ENCODE results near the gene MAMSTR.
A peak's percentile ranks its signal among the peaks of the same experiment; 100 is the strongest.
"Not testable (repeated sequence)": the region's sequence is repeated elsewhere in the genome, so short reads cannot be mapped to it uniquely, and the experiment has no call there.

MAMSTR gene

GRCh38 chr19:48718711-48719231, 754 bp downstream of the MAMSTR start:
- DNase-seq (ENCODE audit: low read depth) = no peak

- not testable (repeated sequence) for DNase-seq (ENCODE audit: low read depth)
These were observed 1.4 kb downstream of the MAMSTR start for GRCh38 chr19:48718106-48718505.

- DNase-seq (ENCODE audit: low read depth) = no peak
These were observed 2.8 kb downstream of the MAMSTR start for GRCh38 chr19:48716562-48717291.

GRCh38 chr19:48715681-48716171, 3.8 kb downstream of the MAMSTR start:
- no peak for DNase-seq (ENCODE audit: low read depth)

GRCh38 chr19:48714759-48715675, 4.5 kb downstream of the MAMSTR start:
- DNase-seq (ENCODE audit: low read depth) = no peak

GRCh38 chr19:48713864-48714755, 5.4 kb downstream of the MAMSTR start:
- DNase-seq (ENCODE audit: low read depth) = peak; percentile 85

GRCh38 chr19:48713041-48713863, 6.3 kb downstream of the MAMSTR start:
- no peak for DNase-seq (ENCODE audit: low read depth)

- no peak for DNase-seq (ENCODE audit: low read depth)
These were observed 8.3 kb downstream of the MAMSTR start for GRCh38 chr19:48711106-48711662.

- no peak for DNase-seq (ENCODE audit: low read depth)
These were observed 11.1 kb downstream of the MAMSTR start for GRCh38 chr19:48708471-48708870.

GRCh38 chr19:48705431-48705830, 14.1 kb downstream of the MAMSTR start:
- DNase-seq (ENCODE audit: low read depth) = no peak

GRCh38 chr19:48703316-48703715, 16.2 kb downstream of the MAMSTR start:
- DNase-seq (ENCODE audit: low read depth) = no peak

GRCh38 chr19:48702701-48703100, 16.8 kb downstream of the MAMSTR start:
- DNase-seq (ENCODE audit: low read depth) = no peak

GRCh38 chr19:48698046-48698445, 21.5 kb downstream of the MAMSTR start:
- DNase-seq (ENCODE audit: low read depth) = no peak

GRCh38 chr19:48696353-48697010, 23.0 kb downstream of the MAMSTR start:
- no peak for DNase-seq (ENCODE audit: low read depth)

- DNase-seq (ENCODE audit: low read depth) = no peak
These were observed 23.7 kb downstream of the MAMSTR start, which contains the start of gene FUT2 for GRCh38 chr19:48695743-48696352. FUT2 (plus strand) TSS chr19:48695971; CDS start chr19:48702957, 6,986 bp downstream.

GRCh38 chr19:48693629-48694028, 25.9 kb downstream of the MAMSTR start:
- not testable (repeated sequence) for DNase-seq (ENCODE audit: low read depth)

GRCh38 chr19:48689449-48689848, 30.1 kb downstream of the MAMSTR start:
- DNase-seq (ENCODE audit: low read depth) = no peak

GRCh38 chr19:48687776-48688175, 31.7 kb downstream of the MAMSTR start:
- DNase-seq (ENCODE audit: low read depth) = no peak

- not testable (repeated sequence) for DNase-seq (ENCODE audit: low read depth)
These were observed 32.9 kb downstream of the MAMSTR start for GRCh38 chr19:48686637-48687036.
